GM23338 (cell line): ENCODE results near the gene TP73. TPM values are rescaled to one million over a fixed set of nuclear protein-coding genes. Genes with fewer than 3 reads are reported as not detected.

Experiments used
- ATAC-seq: fragments of 200-7000 bp; cut with Tn5 transposase; 3 replicates; pipeline ENCODE4 v1.9.1; 2020
- DNase-seq: peaks from one replicate; pipeline ENCODE4 v3.0.0-alpha.2; 2015; ENCODE audit warnings: low spot score
- H2AFZ ChIP-seq: fragments of 200-600 bp; sonication (generic); 2 replicates; pipeline ENCODE4 v1.8.0; 2016; ENCODE audit warnings: antibody characterized with exemption, mild to moderate bottlenecking, moderate library complexity
- H3F3A ChIP-seq: fragments of 200-600 bp; sonication (generic); replicated peaks from 2 replicates; pipeline ENCODE4 v1.8.0; 2017; ENCODE audit warnings: antibody characterized with exemption, mixed run types, low read depth
- H3K27ac ChIP-seq: fragments of 200-600 bp; sonication (generic); 2 replicates; pipeline ENCODE4 v1.6.1; 2016; ENCODE audit warnings: low read depth
- H3K27me3 ChIP-seq: fragments of 200-600 bp; sonication (generic); 2 replicates; pipeline ENCODE4 v1.8.0; 2016; ENCODE audit warnings: mild to moderate bottlenecking, mixed run types, moderate library complexity; ENCODE audit not compliant: insufficient read depth
- H3K36me3 ChIP-seq: fragments of 200-600 bp; sonication (generic); 2 replicates; pipeline ENCODE4 v1.8.0; 2016; ENCODE audit warnings: mild to moderate bottlenecking; ENCODE audit not compliant: insufficient read depth
- H3K4me1 ChIP-seq: fragments of 200-600 bp; sonication (generic); 2 replicates; pipeline ENCODE4 v1.8.0; 2016; ENCODE audit warnings: mild to moderate bottlenecking, moderate library complexity; ENCODE audit not compliant: insufficient read depth
- H3K4me2 ChIP-seq: fragments of 200-600 bp; sonication (generic); 2 replicates; pipeline ENCODE4 v1.7.1; 2017; ENCODE audit warnings: mixed run types
- H3K4me3 ChIP-seq: fragments of 200-600 bp; sonication (generic); 2 replicates; pipeline ENCODE4 v1.6.1; 2016; ENCODE audit warnings: mixed run types
- H3K79me2 ChIP-seq: fragments of 200-600 bp; sonication (generic); replicated peaks from 2 replicates; pipeline ENCODE4 v1.8.0; 2017; ENCODE audit warnings: mild to moderate bottlenecking; ENCODE audit not compliant: insufficient read depth
- H3K9me2 ChIP-seq: fragments of 200-600 bp; sonication (generic); 2 replicates; pipeline ENCODE4 v1.8.0; 2017; ENCODE audit not compliant: insufficient read depth
- H4K20me1 ChIP-seq: fragments of 200-600 bp; sonication (generic); replicated peaks from 2 replicates; pipeline ENCODE4 v1.8.0; 2017; ENCODE audit warnings: mild to moderate bottlenecking; ENCODE audit not compliant: insufficient read depth
- H3K27ac Mint-ChIP-seq: 2 replicates; pipeline ENCODE4 v1.8.0; 2020; ENCODE audit warnings: inconsistent platforms, mild to moderate bottlenecking, moderate library complexity, mixed read lengths
- H3K27me3 Mint-ChIP-seq: 3 replicates; pipeline ENCODE4 v1.8.0; 2022; ENCODE audit warnings: low read depth, mild to moderate bottlenecking, moderate library complexity, mixed read lengths, inconsistent platforms; ENCODE audit not compliant: insufficient read depth, poor library complexity
- H3K36me3 Mint-ChIP-seq: 3 replicates; pipeline ENCODE4 v1.8.0; 2021; ENCODE audit warnings: low read depth, mild to moderate bottlenecking, inconsistent platforms, moderate library complexity, mixed read lengths
- H3K4me1 Mint-ChIP-seq: 3 replicates; pipeline ENCODE4 v1.8.0; 2020; ENCODE audit warnings: mild to moderate bottlenecking, inconsistent platforms, mixed read lengths
- H3K4me3 Mint-ChIP-seq: 3 replicates; pipeline ENCODE4 v1.8.0; 2021; ENCODE audit warnings: moderate library complexity, mild to moderate bottlenecking, inconsistent platforms, mixed read lengths
- H3K9me3 Mint-ChIP-seq: 3 replicates; pipeline ENCODE4 v1.8.0; 2020; ENCODE audit warnings: moderate library complexity, mild to moderate bottlenecking, inconsistent platforms, mixed read lengths
- CREB1 ChIP-seq: fragments of 250-450 bp; sonication (Bioruptor Pico); IDR thresholded peaks from 2 replicates; pipeline ENCODE4 v1.5.0; 2020; ENCODE audit warnings: low read depth, mild to moderate bottlenecking, moderate library complexity
- EZH2 ChIP-seq: fragments of 200-600 bp; sonication (generic); IDR thresholded peaks from one replicate; pipeline ENCODE4 v1.8.0; 2017; ENCODE audit warnings: antibody characterized with exemption, mild to moderate bottlenecking, low read depth; ENCODE audit not compliant: unreplicated experiment
- EZH2phosphoT487 ChIP-seq: fragments of 200-600 bp; sonication (generic); IDR thresholded peaks from one replicate; pipeline ENCODE4 v1.8.1; 2018; ENCODE audit warnings: antibody characterized with exemption; ENCODE audit not compliant: unreplicated experiment
- JUNB ChIP-seq: IDR thresholded peaks from one replicate; pipeline ENCODE4 v1.6.1; 2016; ENCODE audit warnings: antibody characterized with exemption; ENCODE audit not compliant: unreplicated experiment
- NANOG ChIP-seq: IDR thresholded peaks from 2 replicates; pipeline ENCODE4 v1.6.1; 2016; ENCODE audit warnings: antibody characterized with exemption, borderline replicate concordance
- POLR2AphosphoS5 ChIP-seq: IDR thresholded peaks from 2 replicates; pipeline ENCODE4 v1.6.1; 2016; ENCODE audit warnings: antibody characterized with exemption, low read depth
- STAT1 ChIP-seq: IDR thresholded peaks from one replicate; pipeline ENCODE4 v1.6.1; 2016; ENCODE audit warnings: antibody characterized with exemption; ENCODE audit not compliant: unreplicated experiment
- ZNF114 ChIP-seq: fragments of 250-450 bp; sonication (Bioruptor Pico); IDR thresholded peaks from 2 replicates; pipeline ENCODE4 v1.5.0; 2020; ENCODE audit warnings: mild to moderate bottlenecking, moderate library complexity
- ZNF331 ChIP-seq: fragments of 250-450 bp; sonication (Bioruptor Pico); IDR thresholded peaks from 2 replicates; pipeline ENCODE4 v1.5.0; 2020; ENCODE audit warnings: low read depth, mild to moderate bottlenecking, moderate library complexity
- polyA plus RNA-seq: library from polyadenylated mRNA; unstranded; fragments of >200 nt; fragmentation: Nextera tagmentation; extraction: Ambion mirVana; gene quantifications from 2 replicates; pipeline ENCODE4 v1.2.1, GENCODE V29; 2016
- total RNA-seq: library from RNA; depleted of rRNA; stranded (reverse); fragments of >200 nt; shearing (Covaris generic); gene quantifications from 2 replicates; pipeline ENCODE4 v1.2.3, GENCODE V29; 2014
- TF ChIP-seq, protein P1 (sequence below), 2 experiments: fragments of 200-600 bp in 1 of 2; sonication (generic) in 1 of 2; conservative IDR thresholded peaks; 2 replicates each; pipeline versions ENCODE4 v1.5.1 to v1.6.1; 2016 to 2017; ENCODE audit warnings: antibody characterized with exemption in 2 of 2, low read depth in 2 of 2, mild to moderate bottlenecking in 2 of 2, moderate library complexity in 1 of 2
- TF ChIP-seq, protein P2 (sequence below): fragments of 250-450 bp; sonication (Bioruptor Pico); IDR thresholded peaks from 2 replicates; pipeline ENCODE4 v1.5.0; 2020; ENCODE audit warnings: mild to moderate bottlenecking, moderate library complexity
- TF ChIP-seq, protein P3 (sequence below): IDR thresholded peaks from one replicate; pipeline ENCODE4 v1.6.1; 2018; ENCODE audit warnings: antibody characterized with exemption; ENCODE audit not compliant: unreplicated experiment
- TF ChIP-seq, protein P4 (sequence below): IDR thresholded peaks from 2 replicates; pipeline ENCODE4 v1.6.1; 2016; ENCODE audit warnings: antibody characterized with exemption

TP73 gene
- total and polyA plus RNA-seq, 2 experiments from 2014 or later, result 1.4 to 3.4 TPM

DNA sequence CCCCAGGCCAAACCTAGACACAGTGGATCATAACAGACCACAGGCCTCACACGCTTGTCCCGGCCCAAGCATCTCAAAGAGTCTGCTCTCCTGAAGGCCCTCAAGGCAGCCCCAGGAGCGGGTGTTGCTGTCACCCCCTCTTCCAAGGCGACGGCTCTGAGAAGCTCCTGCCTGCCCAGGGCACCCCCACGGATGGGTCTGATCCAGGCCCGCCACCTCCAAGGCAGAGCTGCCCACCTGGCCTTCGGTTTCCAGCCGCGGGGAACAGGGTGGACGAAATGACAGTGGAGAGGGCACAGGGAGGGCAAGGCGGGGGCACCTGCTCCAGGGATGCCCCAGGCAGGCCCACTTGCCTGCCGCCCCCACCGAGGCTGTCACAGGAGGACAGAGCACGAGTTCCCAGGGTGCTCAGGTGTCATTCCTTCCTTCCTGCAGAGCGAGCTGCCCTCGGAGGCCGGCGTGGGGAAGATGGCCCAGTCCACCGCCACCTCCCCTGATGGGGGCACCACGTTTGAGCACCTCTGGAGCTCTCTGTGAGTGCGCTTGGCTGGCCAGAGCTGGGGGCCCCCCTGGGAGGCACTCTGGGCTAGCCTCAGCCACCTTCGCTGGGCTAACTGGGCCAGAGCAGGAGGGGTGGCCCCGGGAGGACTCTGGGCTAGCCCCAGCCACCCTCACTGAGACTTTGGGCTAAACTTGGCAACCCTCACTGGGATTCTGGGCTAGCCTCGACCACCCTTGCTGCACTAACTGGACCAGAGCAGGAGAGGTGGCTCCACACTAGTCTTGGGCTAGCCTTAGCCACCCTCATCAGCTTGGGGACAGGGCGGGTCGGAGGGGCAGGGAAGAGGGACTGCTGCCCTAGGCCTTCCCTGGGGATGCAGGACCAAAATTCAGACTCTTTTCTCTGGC, 29.8 kb downstream of the TP73 start:
- H3K79me2 ChIP-seq, result no peaks in the 10 kb centered on the region
- no peak for DNase-seq
- H3F3A ChIP-seq, result no peaks in the 10 kb centered on the region
- H3K27me3 ChIP-seq, result no peaks in the 10 kb centered on the region
- no peaks in the 10 kb centered on the region for H3K9me2 ChIP-seq
- peaks cover 9% of the 10 kb centered on the region for H3K4me1 Mint-ChIP-seq
- H3K27ac ChIP-seq, result no peak overlapping the region
- peaks cover 3% of the 10 kb centered on the region; the same call in 1 of the 2 replicates for H3K4me1 ChIP-seq
- ATAC-seq, result no peak
- H3K36me3 ChIP-seq, result no peaks in the 10 kb centered on the region
- H3K27ac Mint-ChIP-seq, result no peak overlapping the region
- H3K4me3 ChIP-seq, result no peak overlapping the region
- no peak for TF ChIP-seq EZH2
- no peak for TF ChIP-seq JUNB
- TF ChIP-seq, protein P1, sequence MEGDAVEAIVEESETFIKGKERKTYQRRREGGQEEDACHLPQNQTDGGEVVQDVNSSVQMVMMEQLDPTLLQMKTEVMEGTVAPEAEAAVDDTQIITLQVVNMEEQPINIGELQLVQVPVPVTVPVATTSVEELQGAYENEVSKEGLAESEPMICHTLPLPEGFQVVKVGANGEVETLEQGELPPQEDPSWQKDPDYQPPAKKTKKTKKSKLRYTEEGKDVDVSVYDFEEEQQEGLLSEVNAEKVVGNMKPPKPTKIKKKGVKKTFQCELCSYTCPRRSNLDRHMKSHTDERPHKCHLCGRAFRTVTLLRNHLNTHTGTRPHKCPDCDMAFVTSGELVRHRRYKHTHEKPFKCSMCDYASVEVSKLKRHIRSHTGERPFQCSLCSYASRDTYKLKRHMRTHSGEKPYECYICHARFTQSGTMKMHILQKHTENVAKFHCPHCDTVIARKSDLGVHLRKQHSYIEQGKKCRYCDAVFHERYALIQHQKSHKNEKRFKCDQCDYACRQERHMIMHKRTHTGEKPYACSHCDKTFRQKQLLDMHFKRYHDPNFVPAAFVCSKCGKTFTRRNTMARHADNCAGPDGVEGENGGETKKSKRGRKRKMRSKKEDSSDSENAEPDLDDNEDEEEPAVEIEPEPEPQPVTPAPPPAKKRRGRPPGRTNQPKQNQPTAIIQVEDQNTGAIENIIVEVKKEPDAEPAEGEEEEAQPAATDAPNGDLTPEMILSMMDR (conservative IDR thresholded peaks at IDR 0.05; ENCODE audit: low read depth in 2 of 2), result no peak
- TF ChIP-seq, protein P2, sequence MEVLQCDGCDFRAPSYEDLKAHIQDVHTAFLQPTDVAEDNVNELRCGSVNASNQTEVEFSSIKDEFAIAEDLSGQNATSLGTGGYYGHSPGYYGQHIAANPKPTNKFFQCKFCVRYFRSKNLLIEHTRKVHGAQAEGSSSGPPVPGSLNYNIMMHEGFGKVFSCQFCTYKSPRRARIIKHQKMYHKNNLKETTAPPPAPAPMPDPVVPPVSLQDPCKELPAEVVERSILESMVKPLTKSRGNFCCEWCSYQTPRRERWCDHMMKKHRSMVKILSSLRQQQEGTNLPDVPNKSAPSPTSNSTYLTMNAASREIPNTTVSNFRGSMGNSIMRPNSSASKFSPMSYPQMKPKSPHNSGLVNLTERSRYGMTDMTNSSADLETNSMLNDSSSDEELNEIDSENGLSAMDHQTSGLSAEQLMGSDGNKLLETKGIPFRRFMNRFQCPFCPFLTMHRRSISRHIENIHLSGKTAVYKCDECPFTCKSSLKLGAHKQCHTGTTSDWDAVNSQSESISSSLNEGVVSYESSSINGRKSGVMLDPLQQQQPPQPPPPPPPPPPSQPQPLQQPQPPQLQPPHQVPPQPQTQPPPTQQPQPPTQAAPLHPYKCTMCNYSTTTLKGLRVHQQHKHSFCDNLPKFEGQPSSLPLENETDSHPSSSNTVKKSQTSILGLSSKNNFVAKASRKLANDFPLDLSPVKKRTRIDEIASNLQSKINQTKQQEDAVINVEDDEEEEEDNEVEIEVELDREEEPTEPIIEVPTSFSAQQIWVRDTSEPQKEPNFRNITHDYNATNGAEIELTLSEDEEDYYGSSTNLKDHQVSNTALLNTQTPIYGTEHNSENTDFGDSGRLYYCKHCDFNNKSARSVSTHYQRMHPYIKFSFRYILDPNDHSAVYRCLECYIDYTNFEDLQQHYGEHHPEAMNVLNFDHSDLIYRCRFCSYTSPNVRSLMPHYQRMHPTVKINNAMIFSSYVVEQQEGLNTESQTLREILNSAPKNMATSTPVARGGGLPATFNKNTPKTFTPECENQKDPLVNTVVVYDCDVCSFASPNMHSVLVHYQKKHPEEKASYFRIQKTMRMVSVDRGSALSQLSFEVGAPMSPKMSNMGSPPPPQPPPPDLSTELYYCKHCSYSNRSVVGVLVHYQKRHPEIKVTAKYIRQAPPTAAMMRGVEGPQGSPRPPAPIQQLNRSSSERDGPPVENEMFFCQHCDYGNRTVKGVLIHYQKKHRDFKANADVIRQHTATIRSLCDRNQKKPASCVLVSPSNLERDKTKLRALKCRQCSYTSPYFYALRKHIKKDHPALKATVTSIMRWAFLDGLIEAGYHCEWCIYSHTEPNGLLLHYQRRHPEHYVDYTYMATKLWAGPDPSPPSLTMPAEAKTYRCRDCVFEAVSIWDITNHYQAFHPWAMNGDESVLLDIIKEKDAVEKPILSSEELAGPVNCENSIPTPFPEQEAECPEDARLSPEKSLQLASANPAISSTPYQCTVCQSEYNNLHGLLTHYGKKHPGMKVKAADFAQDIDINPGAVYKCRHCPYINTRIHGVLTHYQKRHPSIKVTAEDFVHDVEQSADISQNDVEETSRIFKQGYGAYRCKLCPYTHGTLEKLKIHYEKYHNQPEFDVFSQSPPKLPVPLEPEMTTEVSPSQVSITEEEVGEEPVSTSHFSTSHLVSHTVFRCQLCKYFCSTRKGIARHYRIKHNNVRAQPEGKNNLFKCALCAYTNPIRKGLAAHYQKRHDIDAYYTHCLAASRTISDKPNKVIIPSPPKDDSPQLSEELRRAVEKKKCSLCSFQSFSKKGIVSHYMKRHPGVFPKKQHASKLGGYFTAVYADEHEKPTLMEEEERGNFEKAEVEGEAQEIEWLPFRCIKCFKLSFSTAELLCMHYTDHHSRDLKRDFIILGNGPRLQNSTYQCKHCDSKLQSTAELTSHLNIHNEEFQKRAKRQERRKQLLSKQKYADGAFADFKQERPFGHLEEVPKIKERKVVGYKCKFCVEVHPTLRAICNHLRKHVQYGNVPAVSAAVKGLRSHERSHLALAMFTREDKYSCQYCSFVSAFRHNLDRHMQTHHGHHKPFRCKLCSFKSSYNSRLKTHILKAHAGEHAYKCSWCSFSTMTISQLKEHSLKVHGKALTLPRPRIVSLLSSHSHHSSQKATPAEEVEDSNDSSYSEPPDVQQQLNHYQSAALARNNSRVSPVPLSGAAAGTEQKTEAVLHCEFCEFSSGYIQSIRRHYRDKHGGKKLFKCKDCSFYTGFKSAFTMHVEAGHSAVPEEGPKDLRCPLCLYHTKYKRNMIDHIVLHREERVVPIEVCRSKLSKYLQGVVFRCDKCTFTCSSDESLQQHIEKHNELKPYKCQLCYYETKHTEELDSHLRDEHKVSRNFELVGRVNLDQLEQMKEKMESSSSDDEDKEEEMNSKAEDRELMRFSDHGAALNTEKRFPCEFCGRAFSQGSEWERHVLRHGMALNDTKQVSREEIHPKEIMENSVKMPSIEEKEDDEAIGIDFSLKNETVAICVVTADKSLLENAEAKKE (CRISPR knock-in tag), result no peak
- no peak for TF ChIP-seq STAT1
- no peak for TF ChIP-seq EZH2phosphoT487
- TF ChIP-seq, protein P3, sequence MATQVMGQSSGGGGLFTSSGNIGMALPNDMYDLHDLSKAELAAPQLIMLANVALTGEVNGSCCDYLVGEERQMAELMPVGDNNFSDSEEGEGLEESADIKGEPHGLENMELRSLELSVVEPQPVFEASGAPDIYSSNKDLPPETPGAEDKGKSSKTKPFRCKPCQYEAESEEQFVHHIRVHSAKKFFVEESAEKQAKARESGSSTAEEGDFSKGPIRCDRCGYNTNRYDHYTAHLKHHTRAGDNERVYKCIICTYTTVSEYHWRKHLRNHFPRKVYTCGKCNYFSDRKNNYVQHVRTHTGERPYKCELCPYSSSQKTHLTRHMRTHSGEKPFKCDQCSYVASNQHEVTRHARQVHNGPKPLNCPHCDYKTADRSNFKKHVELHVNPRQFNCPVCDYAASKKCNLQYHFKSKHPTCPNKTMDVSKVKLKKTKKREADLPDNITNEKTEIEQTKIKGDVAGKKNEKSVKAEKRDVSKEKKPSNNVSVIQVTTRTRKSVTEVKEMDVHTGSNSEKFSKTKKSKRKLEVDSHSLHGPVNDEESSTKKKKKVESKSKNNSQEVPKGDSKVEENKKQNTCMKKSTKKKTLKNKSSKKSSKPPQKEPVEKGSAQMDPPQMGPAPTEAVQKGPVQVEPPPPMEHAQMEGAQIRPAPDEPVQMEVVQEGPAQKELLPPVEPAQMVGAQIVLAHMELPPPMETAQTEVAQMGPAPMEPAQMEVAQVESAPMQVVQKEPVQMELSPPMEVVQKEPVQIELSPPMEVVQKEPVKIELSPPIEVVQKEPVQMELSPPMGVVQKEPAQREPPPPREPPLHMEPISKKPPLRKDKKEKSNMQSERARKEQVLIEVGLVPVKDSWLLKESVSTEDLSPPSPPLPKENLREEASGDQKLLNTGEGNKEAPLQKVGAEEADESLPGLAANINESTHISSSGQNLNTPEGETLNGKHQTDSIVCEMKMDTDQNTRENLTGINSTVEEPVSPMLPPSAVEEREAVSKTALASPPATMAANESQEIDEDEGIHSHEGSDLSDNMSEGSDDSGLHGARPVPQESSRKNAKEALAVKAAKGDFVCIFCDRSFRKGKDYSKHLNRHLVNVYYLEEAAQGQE, result no peak
- TF ChIP-seq CREB1 (CRISPR knock-in tag), result no peak
- no peak for TF ChIP-seq NANOG
- no peak for TF ChIP-seq ZNF114 (CRISPR knock-in tag)
- TF ChIP-seq, protein P4, sequence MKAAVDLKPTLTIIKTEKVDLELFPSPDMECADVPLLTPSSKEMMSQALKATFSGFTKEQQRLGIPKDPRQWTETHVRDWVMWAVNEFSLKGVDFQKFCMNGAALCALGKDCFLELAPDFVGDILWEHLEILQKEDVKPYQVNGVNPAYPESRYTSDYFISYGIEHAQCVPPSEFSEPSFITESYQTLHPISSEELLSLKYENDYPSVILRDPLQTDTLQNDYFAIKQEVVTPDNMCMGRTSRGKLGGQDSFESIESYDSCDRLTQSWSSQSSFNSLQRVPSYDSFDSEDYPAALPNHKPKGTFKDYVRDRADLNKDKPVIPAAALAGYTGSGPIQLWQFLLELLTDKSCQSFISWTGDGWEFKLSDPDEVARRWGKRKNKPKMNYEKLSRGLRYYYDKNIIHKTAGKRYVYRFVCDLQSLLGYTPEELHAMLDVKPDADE, result no peak
- TF ChIP-seq POLR2AphosphoS5, result no peak
- TF ChIP-seq ZNF331 (CRISPR knock-in tag), result no peak
- no peaks in the 10 kb centered on the region; the same call in 1 of the 3 replicates for H3K9me3 Mint-ChIP-seq
- no peak overlapping the region for H3K4me3 Mint-ChIP-seq
- H2AFZ ChIP-seq, result no peak overlapping the region
- H4K20me1 ChIP-seq, result no peaks in the 10 kb centered on the region
- peaks cover 37% of the 10 kb centered on the region for H3K27me3 Mint-ChIP-seq
- no peaks in the 10 kb centered on the region; the same call in 2 of the 3 replicates for H3K36me3 Mint-ChIP-seq
- H3K4me2 ChIP-seq, result no peak overlapping the region
